RWPE2 (cell line): ENCODE results near the gene LSM8.
A peak's percentile ranks its signal among the peaks of the same experiment; 100 is the strongest.

Experiments
- ATAC-seq: fragments of 200-7000 bp; cut with Tn5 transposase; 3 replicates; pipeline ENCODE4 v1.9.1; 2021; ENCODE audit warnings: low read depth
- DNase-seq: peaks from one replicate; pipeline ENCODE4 v3.0.0-alpha.2; 2020; ENCODE audit warnings: low spot score
- H3K27ac ChIP-seq: fragments of 450-650 bp; 2 replicates; pipeline ENCODE4 v1.5.1; 2017; ENCODE audit warnings: mild to moderate bottlenecking; ENCODE audit not compliant: poor library complexity, severe bottlenecking
- H3K27me3 ChIP-seq: fragments of 250-450 bp; sonication (Bioruptor Pico); 2 replicates; pipeline ENCODE4 v1.5.1; 2021; ENCODE audit warnings: mild to moderate bottlenecking, moderate library complexity; ENCODE audit not compliant: insufficient read depth, poor library complexity, severe bottlenecking
- H3K36me3 ChIP-seq: fragments of 250-450 bp; sonication (Bioruptor Pico); 2 replicates; pipeline ENCODE4 v1.5.1; 2020; ENCODE audit warnings: low read depth, mild to moderate bottlenecking, moderate library complexity
- H3K4me1 ChIP-seq: fragments of 250-450 bp; sonication (Bioruptor Pico); 2 replicates; pipeline ENCODE4 v1.5.1; 2021; ENCODE audit warnings: mild to moderate bottlenecking, moderate library complexity; ENCODE audit not compliant: insufficient read depth, poor library complexity, severe bottlenecking
- H3K4me3 ChIP-seq: fragments of 250-450 bp; sonication (Bioruptor Pico); 2 replicates; pipeline ENCODE4 v1.5.1; 2021; ENCODE audit warnings: mild to moderate bottlenecking, moderate library complexity; ENCODE audit not compliant: severe bottlenecking
- H3K9me3 ChIP-seq: fragments of 250-450 bp; sonication (Bioruptor Pico); 2 replicates; pipeline ENCODE4 v1.5.1; 2021; ENCODE audit warnings: mild to moderate bottlenecking, moderate library complexity; ENCODE audit not compliant: severe bottlenecking
- CTCF ChIP-seq: fragments of 450-650 bp; IDR thresholded peaks from one replicate; pipeline ENCODE4 v1.5.1; 2017; ENCODE audit warnings: mild to moderate bottlenecking, moderate library complexity; ENCODE audit not compliant: poor library complexity, severe bottlenecking

Gene LSM8

GRCh38 chr7:118158766-118159165 is 25.2 kb upstream of the LSM8 start:
- peaks cover 14% of the 10 kb centered on the region for H3K9me3 ChIP-seq
- no peaks in the 10 kb centered on the region for H3K27me3 ChIP-seq
- ATAC-seq (no peak), DNase-seq (no peak)
- no peaks in the 10 kb centered on the region for H3K36me3 ChIP-seq
- no peak for TF ChIP-seq CTCF
- no peaks in the 10 kb centered on the region for H3K4me1 ChIP-seq
- no peak overlapping the region for H3K4me3 ChIP-seq
- no peak overlapping the region for H3K27ac ChIP-seq

GRCh38 chr7:118169146-118169545 is 14.8 kb upstream of the LSM8 start:
- no peak for DNase-seq
- no peaks in the 10 kb centered on the region for H3K9me3 ChIP-seq
- no peak overlapping the region for H3K27ac ChIP-seq
- no peaks in the 10 kb centered on the region for H3K27me3 ChIP-seq
- no peaks in the 10 kb centered on the region for H3K4me1 ChIP-seq
- no peak overlapping the region for H3K4me3 ChIP-seq
- H3K36me3 ChIP-seq, result no peaks in the 10 kb centered on the region
- ATAC-seq, result no peak
- TF ChIP-seq CTCF, result no peak

- Histone ChIP-seq H3K27ac (no peak overlapping the region), H3K4me3 (no peak overlapping the region), H3K27me3 (no peaks in the 10 kb centered on the region), H3K4me1 (no peaks in the 10 kb centered on the region), H3K36me3 (no peaks in the 10 kb centered on the region), H3K9me3 (no peaks in the 10 kb centered on the region)
- ATAC-seq (no peak), DNase-seq (no peak)
- TF ChIP-seq CTCF, result no peak
These were observed 8.2 kb upstream of the LSM8 start for GRCh38 chr7:118175740-118176139.

GRCh38 chr7:118179191-118179590 is 4.8 kb upstream of the LSM8 start:
- Histone ChIP-seq H3K27me3 (no peaks in the 10 kb centered on the region), H3K9me3 (no peaks in the 10 kb centered on the region), H3K4me3 (no peak overlapping the region), H3K4me1 (no peaks in the 10 kb centered on the region), H3K27ac (no peak overlapping the region), H3K36me3 (no peaks in the 10 kb centered on the region)
- no peak for TF ChIP-seq CTCF
- ATAC-seq (no peak), DNase-seq (no peak)

- peak overlapping the region; percentile 97 for H3K4me3 ChIP-seq
- ATAC-seq (no peak), DNase-seq (no peak)
- TF ChIP-seq CTCF, result no peak
- H3K4me1 ChIP-seq, result peaks cover 20% of the 10 kb centered on the region
- peaks cover 24% of the 10 kb centered on the region for H3K36me3 ChIP-seq
- H3K9me3 ChIP-seq, result no peaks in the 10 kb centered on the region
- no peaks in the 10 kb centered on the region for H3K27me3 ChIP-seq
- no peak overlapping the region for H3K27ac ChIP-seq
These were observed 1.2 kb upstream of the LSM8 start for GRCh38 chr7:118182593-118183427.
